GM18520 (cell line): ENCODE measurements around the gene YOD1.

Experiments
- ATAC-seq: cut with Tn5 transposase; IDR thresholded peaks from one replicate; pipeline ENCODE4 v1.9.1; 2021; ENCODE audit not compliant: unreplicated experiment

The YOD1 gene

GRCh38 chr1:207051191-207051943 lies at the start of gene YOD1:
YOD1 (minus strand) TSS chr1:207051208; CDS start chr1:207051030, 178 bp downstream.
- no peak for ATAC-seq

DNA sequence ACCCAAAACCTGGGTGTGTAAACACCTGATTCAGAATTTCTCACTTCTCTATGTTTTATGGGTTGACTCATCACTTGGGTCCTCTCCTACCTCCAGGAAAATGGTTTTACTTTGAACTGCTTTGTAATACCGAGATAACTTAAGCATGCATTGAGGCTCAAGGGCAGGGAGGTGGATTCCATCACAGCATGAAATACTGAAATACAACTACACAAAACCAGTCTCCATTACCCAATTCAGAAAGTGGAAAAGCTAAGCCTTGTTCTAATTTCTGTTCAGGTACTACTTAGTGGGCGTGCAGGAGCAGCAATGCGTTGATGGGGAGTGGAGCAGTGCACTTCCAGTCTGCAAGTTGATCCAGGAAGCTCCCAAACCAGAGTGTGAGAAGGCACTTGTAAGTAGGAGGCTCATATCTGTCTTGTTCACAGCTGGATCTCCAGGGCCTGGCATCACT lies 46.9 kb upstream of the YOD1 start:
- ATAC-seq, result peak; percentile 80

- no peak for ATAC-seq
Observed at GRCh38 chr1:207093944-207094343, 42.9 kb upstream of the YOD1 start.

DNA sequence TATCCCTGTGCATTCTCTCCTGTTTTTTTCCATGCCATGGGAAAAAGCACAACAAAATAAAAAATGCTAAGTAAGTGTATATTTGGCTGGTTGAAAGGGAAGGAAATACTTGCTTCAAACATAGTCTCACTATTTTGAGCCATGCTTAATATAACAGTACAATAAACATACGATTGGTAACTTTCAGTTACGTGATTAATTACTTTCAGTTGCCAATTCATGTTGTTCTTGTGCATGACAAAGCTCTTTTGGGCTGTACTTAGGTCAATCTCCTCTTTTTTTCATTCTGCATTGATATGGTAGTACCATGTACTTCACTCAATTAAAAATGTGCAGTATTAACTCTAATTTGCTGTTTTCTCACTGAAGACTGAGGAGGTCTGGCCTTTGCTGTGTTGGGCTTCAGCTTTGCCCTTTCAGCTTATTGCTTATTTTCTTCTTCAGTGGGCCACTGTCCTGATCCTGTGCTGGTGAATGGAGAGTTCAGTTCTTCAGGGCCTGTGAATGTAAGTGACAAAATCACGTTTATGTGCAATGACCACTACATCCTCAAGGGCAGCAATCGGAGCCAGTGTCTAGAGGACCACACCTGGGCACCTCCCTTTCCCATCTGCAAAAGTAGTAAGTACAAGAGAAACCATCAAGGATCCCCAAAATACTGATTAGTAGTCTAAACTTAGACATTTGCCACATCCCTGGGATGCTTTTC lies 40.3 kb upstream of the YOD1 start:
- no peak for ATAC-seq

DNA sequence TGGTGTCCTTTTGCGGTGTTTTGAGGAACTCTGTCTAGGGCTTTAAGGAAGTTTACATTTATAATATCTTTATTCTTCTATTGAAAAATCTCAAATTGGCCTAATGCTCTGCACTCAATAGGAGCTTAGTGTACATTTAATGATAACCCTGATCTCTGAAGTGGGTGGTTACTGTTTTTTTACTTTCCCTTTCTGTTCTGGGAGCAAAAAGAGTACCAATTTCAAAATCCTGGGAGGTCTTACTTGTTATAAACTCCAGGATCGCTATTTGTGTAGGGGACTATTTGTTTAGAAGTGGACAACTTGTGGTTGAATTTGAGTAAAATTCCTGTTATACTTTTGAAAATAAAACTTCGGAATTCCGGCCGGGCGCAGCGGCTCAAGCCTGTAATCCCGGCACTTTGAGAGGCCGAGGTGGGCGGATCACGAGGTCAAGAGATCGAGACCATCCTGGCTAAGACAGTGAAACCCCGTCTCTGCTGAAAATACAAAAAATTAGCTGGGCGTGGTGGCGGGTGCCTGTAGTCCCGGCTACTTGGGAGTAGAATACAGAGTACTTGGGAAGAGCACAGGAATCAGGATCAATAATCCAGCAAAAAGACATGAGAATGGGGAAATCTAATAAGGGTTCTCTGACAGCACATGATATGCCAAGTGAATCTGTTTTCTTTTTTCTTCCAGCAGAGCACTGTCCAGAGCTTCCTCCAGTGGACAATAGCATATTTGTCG lies 38.8 kb upstream of the YOD1 start:
- ATAC-seq, result no peak

GRCh38 chr1:207088701-207089626 lies 38.0 kb upstream of the YOD1 start, which contains the start of gene C4BPB:
C4BPB (plus strand) TSS chr1:207088860; CDS start chr1:207089532, 672 bp downstream.
- no peak for ATAC-seq

- ATAC-seq, result no peak
Observed at GRCh38 chr1:207088161-207088560, 37.2 kb upstream of the YOD1 start.

- ATAC-seq, result no peak
Observed at GRCh38 chr1:207085887-207086286, 34.9 kb upstream of the YOD1 start.

GRCh38 chr1:207084701-207085180 lies 33.7 kb upstream of the YOD1 start:
- no peak for ATAC-seq

DNA sequence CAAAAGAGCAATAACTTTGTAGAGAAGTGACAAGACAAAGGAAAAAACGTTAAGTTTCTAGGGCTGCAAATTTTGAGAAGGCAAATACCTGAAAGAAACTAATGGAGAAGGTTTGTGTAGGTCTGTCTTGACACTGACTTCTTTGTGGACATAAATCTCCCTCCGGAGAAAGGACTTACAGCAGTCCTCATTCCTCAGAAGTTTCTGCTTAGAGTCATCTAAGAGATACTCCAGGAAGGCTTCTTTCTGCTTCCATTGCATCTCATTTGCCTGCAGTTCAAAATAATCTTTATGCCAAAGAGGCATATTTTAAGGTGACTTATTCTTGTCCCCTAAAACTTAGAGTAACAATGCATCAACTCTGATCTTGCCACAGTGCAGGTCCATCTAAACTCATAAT lies 33.2 kb upstream of the YOD1 start:
- ATAC-seq, result no peak

DNA sequence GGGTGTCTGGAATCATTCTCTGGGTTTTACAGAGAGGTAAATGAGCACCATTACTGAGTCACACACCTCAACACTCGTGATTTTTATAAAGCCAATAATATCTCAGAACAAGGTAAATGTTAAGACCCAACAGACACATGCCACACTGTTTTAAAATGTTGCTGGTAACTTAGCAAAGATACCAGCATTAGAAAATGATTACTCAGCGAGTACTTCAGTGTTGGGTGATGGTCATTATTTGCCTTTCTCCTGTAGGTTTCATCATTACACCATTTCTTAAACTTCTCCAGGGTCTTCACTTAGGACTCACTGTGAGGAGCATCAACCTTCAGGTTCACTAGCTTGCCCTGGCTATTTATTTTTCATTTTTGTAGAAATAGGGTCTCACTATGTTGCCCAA lies 30.8 kb upstream of the YOD1 start:
- ATAC-seq, result no peak

DNA sequence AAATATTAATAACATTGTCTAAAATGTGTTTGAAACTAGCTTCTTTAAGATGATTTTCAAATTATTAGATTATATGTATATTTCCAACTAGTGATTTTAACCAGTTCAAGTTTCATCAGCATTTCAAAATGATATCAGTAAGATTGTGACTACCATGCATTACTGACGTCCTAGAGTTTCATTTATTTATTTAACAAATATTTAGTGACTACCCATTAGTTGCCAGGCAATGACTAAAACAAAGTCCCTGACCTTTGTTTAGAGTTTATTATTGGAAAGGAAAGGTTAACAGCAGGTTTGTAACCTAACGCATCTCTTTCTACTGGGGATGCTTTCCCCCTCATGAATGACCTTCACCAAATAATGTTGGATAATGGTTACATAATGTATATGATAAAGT lies 30.1 kb upstream of the YOD1 start:
- no peak for ATAC-seq

GRCh38 chr1:207079706-207080241 lies 28.8 kb upstream of the YOD1 start:
- no peak for ATAC-seq

DNA sequence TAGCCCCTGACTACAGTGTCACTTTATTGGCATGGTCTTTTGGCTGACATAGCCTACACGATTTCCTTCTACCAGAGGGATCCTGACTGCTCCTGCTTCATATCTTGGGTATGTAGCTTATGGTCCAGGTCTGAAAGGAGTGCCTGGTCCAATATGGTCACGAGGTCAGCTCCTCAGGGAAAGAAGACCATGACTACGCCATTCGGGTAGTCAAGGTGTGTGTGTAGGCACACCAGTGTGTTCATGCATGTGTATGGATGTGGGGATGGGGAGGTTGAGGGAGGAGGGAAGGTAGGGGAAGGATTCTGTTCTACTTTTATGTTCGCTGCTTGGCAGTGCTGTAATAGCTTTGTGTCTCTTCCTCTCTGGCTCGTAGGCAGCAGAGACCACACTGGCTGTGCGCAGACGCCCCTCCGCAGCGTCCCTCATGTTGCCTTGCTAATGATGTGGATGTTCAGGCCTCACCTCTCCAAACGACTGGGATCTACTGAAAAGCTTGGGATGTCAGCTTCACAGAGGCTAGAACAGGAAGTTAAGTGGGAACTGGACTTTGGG lies 27.6 kb upstream of the YOD1 start:
- ATAC-seq, result no peak

DNA sequence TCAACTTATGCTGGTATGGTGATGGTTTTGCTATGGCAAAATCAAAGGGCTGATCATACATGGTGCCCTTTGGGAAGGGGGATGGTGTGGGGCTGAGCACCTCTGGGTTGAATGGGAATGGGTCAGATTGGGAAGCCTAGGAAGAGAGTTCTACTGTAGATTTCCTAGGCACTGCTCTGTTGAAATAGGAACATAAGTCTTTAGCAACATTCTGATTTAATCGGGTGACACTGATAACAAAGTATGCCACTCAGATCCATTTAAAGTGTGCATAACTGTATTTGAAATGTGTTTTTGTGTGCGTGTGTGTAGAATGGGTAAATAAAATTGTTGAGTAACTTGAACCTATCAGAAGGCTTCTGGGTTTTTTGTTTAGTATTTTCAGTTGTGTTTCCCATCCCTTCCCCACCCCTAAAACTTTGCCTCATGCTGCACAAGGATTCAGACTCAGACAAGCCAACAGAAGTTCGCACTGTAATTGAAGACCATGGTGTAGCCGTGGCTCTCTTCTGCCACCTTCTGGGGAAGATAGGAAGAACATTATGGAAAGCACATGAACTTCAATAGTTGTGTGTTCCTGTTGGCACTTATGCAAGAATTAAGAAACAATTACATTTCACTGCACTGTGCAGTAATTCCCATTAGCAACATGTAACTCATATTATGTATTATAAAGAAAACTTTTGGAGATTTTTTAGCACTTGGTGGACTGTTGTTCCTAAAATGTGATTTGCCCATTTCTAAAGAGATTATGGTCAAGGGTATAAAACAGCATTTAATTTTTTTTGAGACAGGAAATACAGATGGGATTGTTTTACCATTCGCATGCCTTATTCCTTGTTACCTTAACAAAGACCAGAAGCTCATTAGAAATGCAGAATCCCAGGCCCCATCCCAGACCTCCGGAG lies 26.7 kb upstream of the YOD1 start:
- no peak for ATAC-seq

DNA sequence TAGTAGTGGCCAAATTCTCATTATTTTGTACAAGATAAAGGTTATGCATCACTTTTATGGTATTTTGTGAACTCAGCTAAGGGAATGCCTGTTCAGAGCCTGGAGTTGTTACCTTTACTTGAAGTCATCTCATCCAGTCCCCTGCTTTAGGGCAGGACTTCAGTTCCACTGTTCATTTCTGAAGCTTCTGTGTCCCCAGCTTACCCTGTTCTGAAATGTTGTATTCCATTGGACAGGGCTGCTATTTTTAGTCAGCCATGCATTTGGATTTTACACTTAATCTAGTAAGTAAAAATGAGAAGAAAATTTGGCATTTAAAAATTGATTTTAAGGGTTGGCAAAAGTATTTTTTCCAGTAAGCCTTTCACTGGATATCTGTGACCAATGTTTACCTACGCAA lies 26.0 kb upstream of the YOD1 start:
- no peak for ATAC-seq

- no peak for ATAC-seq
Observed at GRCh38 chr1:207076181-207076955, 25.4 kb upstream of the YOD1 start.
